Putamen (tissue), 1 donor: ENCODE measurements around the gene TMEM234.

Experiments used
- DNase-seq: peaks from one replicate; pipeline ENCODE4 v3.0.0-alpha.2; 2016; ENCODE audit warnings: low spot score

TMEM234 gene

GRCh38 chr1:32199717-32200072, 22.5 kb downstream of the TMEM234 start:
- no peak for DNase-seq

- DNase-seq, result no peak
Measured at GRCh38 chr1:32199043-32199716, 23.0 kb downstream of the TMEM234 start.

GRCh38 chr1:32198237-32199042, 23.7 kb downstream of the TMEM234 start:
- no peak for DNase-seq

DNA sequence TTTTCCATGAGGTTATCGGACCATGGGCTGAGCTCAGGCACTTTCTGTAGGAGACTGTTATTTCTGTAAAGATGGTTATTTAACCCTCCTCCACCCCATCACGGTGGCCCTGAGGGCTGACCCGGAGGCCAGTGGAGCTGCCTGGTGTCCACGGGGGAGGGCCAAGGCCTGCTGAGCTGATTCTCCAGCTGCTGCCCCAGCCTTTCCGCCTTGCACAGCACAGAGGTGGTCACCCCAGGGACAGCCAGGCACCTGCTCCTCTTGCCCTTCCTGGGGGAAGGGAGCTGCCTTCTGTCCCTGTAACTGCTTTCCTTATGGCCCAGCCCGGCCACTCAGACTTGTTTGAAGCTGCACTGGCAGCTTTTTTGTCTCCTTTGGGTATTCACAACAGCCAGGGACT, 24.3 kb downstream of the TMEM234 start:
- no peak for DNase-seq

DNA sequence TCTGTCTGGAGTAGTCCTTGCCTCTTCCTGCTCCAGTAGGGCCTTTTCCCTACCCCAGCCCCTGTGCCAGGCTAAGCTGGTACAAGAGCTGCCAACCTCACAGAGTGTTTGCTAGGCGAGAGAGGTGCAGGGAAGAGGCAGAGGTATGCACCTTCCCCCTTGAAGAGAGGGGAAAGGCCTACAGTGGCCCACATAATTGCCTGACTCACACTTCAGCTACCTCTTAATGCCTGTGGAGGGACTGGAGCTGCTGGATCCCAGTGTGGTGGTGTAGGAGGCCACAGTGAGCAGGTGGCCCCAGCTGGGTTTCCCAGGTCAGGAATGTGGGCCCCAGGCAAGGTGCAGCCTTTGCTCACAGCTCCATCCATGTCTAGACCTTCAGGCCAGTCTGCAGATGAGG, 25.1 kb downstream of the TMEM234 start:
- no peak for DNase-seq

GRCh38 chr1:32195972-32196823, 26.0 kb downstream of the TMEM234 start:
- no peak for DNase-seq

GRCh38 chr1:32195531-32195930, 26.6 kb downstream of the TMEM234 start:
- no peak for DNase-seq

DNA sequence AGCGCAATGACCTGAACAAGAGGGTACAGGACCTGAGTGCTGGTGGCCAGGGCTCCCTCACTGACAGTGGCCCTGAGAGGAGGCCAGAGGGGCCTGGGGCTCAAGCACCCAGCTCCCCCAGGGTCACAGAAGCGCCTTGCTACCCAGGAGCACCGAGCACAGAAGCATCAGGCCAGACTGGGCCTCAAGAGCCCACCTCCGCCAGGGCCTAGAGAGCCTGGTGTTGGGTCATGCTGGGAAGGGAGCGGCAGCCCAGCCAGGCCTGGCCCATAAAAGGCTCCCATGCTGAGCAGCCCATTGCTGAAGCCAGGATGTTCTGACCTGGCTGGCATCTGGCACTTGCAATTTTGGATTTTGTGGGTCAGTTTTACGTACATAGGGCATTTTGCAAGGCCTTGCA, 27.2 kb downstream of the TMEM234 start:
- no peak for DNase-seq

GRCh38 chr1:32192220-32192948, 29.8 kb downstream of the TMEM234 start:
- no peak for DNase-seq

DNA sequence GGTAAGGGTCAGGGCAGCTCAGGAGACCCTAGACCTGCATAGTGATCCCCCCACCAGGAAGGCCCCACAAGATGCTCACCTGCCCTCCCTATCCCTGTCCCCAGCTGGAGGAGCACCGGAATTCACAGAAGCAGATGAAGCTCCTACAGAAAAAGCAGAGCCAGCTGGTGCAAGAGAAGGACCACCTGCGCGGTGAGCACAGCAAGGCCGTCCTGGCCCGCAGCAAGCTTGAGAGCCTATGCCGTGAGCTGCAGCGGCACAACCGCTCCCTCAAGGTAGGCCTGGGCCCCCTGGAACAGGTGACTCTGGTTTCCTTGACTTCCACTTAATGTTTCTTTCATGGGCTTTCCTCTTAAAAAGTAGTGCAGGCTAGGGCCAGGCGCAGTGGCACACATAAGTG, 34.3 kb downstream of the TMEM234 start:
- DNase-seq, result no peak

DNA sequence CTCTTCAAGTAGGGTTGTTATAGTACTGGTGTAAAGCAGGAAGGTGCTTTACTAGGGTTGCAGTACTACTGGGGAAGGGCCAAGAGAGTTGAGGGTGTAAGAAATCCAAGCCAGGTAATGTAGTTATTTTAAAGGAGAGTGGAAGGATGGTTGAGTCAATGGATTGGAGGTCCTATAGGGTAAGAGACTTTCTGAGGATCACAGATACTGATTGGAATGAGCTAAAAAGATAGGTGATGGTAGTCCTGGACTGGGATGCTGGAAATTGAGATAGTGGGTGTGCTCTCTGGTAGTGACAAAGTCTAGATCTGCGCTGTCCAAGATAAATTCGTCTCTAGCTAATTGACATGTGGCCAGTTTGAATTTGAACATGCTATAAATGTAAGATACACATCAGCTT, 35.7 kb downstream of the TMEM234 start:
- DNase-seq, result no peak

GRCh38 chr1:32186077-32186476, 36.1 kb downstream of the TMEM234 start:
- DNase-seq, result no peak

DNA sequence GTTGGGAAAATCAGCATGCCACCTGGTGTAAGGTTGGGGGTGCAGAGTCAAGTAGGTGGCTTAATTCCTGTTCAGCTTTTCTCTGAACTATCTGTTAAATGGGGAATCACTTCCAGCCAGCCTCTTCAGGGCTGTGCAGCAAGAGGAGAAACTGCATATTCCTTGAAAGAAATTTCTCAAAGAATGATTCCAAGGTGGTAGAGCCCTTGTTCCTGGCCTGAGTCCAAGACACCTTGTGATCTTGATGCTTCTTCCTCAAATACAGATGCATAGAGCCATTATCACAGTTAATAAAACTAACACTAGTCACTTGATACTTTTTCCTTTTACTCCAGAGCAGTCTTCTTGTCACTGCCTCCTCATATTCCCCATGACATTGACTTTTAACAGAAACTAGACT, 37.5 kb downstream of the TMEM234 start:
- no peak for DNase-seq

GRCh38 chr1:32182060-32182459, 40.1 kb downstream of the TMEM234 start:
- DNase-seq, result no peak

DNA sequence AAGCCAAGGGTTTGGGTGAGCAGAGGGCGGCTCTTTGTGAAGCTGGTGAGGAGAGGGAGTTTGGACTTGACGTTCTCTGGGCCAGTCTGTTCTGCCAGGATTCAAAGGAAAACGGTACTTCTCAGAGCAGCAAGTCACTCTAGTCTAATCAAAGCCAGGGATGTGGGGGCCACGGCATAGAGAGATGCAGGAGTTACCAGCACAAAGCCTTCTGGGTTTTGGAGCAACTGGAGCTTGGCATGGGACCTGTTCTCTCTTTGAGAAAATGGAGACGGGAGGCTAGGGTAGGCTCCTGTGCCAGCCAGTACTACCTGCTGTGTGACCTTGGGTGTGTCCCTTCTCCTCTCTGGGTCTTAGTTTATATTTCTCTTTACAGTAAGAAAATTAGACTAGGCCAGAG, 40.6 kb downstream of the TMEM234 start:
- no peak for DNase-seq

DNA sequence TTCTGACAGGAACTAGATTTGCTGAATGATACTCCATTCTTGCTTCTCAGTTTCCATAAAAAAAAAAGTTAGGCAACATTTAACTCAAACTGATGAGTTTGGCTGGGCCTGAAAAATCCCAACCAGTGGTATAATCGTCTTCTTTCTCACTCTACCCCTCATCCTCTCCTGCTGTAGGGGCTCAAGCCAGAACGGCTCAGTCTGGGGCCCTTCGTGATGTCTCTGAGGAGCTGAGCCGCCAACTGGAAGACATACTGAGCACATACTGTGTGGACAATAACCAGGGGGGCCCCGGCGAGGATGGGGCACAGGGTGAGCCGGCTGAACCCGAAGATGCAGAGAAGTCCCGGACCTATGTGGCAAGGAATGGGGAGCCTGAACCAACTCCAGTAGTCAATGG, 41.1 kb downstream of the TMEM234 start:
- DNase-seq, result no peak

DNA sequence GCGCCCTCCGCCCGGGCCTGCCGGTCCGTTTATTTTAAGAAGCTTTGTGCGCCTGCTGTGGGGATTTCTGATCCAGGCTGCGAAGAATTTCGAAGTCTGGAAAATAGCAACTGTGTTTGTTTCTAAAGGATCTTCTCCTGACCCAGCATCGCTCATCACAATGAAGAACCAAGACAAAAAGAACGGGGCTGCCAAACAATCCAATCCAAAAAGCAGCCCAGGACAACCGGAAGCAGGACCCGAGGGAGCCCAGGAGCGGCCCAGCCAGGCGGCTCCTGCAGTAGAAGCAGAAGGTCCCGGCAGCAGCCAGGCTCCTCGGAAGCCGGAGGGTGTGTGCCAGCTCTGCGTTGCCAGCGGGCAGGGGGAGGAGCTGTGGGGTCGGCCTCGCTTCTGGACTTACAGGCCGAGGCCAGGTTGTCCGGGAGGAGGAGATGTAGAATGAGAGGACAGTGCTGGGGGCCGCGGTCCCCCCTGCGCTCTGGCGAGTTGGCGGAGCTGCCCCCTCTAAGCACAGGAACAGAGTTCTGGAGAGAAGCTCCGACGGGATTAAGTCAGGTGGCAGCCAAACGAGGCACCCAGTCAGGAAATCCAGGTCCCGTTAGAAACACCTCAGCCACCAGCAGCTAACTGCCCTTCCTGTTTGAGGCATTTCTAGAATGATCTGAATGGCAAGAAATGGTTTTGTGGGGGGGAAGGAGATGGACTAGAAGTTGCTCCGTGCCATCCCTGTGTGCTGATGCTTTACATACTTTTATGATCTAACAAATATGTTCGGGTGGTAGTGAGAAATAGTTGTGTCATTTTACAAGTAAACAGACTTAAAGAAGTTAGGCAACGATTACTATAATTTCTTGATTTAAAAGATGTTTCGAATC, 41.7 kb downstream of the TMEM234 start:
- no peak for DNase-seq

DNA sequence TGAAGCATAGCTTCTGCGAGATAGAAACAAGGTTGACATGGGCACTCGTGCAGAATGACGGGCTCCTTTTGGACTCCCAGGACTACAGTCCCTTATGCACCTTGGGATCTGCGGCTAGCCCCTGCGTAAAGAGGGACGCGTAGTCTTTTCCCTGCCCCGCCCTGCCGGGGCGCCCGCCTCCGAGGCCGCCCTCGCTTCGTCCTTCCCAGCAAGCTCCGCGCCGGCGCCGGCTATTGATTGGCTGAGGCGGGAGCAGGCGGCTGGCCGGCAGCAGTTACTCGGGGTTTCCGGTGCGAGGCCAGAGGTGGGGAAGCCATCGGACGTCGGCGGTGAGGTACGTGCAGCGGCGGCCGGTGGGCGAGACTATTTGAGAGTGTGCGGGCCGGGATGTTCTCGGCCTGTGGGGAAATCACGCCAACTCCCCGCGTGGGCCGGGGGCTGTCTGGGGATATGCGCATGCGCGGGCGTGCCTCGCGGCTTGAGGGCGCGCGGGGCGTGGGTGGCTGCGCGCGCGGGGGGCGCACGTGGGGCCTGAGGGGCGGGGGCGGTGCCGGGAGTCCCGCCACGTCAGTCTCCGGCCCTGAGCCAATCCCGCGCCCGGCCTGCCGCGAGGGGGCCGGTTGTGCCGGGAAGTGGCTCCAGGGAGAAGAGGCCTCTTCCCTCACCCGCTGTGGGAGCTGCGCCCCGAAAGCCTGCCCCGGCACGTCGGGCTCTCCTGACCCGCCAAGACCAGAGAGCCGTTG, 42.5 kb downstream of the TMEM234 start, which contains the start of gene TXLNA:
TXLNA (plus strand) TSS at position 233 of the 743 bp plus-strand sequence. CDS start 671 bp downstream, outside the sequence.
- peak; percentile 94 for DNase-seq

GRCh38 chr1:32179193-32179442, 43.0 kb downstream of the TMEM234 start:
- DNase-seq, result no peak

DNA sequence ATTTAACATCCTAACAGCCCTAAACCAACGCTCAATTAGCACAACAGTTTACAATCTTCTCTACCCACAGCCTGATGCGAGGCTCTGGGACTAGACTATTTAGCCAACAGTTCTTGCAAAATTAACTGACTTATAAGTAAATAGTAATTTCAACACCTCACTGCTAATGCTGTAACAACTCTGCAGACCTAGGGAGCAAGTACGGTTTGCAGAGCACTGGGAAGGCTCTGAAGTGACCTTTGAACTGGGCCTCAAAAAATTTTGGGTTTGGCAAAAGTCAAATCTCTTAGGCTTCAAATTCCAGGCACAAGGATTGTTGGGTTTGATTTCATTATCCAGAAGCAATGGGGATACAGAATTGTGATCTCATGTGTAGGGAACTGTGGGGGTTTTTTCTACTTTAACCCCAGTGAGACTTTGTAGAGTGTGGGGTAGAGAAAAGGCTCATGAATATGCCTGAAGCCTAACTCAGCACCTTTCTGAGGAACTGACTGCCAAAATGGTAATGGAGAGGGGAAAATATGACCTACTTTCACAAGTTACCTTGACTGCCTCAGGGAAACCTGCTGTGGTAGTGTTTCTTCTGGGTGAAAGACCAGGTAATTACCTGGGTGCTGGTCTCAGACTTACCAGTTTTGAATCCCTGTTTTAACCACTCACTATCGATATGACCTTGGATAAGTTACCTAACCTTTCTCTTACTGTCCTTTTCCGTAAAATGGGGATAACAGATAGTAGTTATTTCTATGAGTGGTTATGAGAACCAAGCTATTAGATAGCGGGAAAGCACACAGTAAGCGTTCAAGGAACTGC, 43.6 kb downstream of the TMEM234 start:
- no peak for DNase-seq
